K562 (cell line): ENCODE measurements around the gene ABCC6. TPM values are rescaled to one million over a fixed set of nuclear protein-coding genes. Genes with fewer than 3 reads are reported as not detected.
A peak's percentile ranks its signal among the peaks of the same experiment; 100 is the strongest.

Experiments used
- ATAC-seq: fragments of 200-7000 bp; cut with Tn5 transposase; 3 replicates; pipeline ENCODE4 v1.9.1; 2020; ENCODE audit warnings: moderate library complexity
- BruUV-seq: library from RNA; stranded (reverse); fragments of 400-500 nt; replicated peaks from 2 replicates; lab custom pipeline; 2021; lab: Mats Ljungman, UMichigan
- CTCF ChIA-PET: fragments of 300-600 bp; formaldehyde crosslinking; extraction: SDS; loops from one replicate; lab custom pipeline; 2021; ENCODE audit warnings: low intra/inter-chr PET ratio; lab: Yijun Ruan, JAX
- POLR2A ChIA-PET: fragments of 300-600, 350-650 bp; sonication (Branson Sonifier 250); formaldehyde crosslinking; extraction: SDS; loops from one replicate; lab custom pipeline; 2021; ENCODE audit warnings: antibody characterized with exemption, inconsistent platforms; lab: Yijun Ruan, JAX
- DNase-seq, 4 experiments: peaks; one replicate each; pipeline versions ENCODE4 v3.0.0 to v3.0.0-alpha.2; 2011 to 2018; ENCODE audit warnings: low spot score in 3 of 4, mixed read lengths in 3 of 4; ENCODE audit errors: extremely low read depth in 1 of 4
- FAIRE-seq: peaks from 2 replicates; lab custom pipeline; 2011; peaks lifted over from hg19 to GRCh38; lab: Jason Lieb, UNC
- H2AFZ ChIP-seq: 2 replicates; pipeline ENCODE4 v1.6.0; 2011; ENCODE audit warnings: low read depth, low read length, control low read depth, inconsistent platforms
- H3K27ac ChIP-seq: fragments of 200-600 bp; 3 replicates; pipeline ENCODE4 v1.8.0; 2011; ENCODE audit warnings: low read depth, mild to moderate bottlenecking, control low read depth, inconsistent platforms, low read length, moderate library complexity, mixed read lengths; ENCODE audit errors: extremely low read depth
- H3K27me3 ChIP-seq, 2 experiments: fragments of 300-600 bp in 1 of 2; 2 replicates in 1 of 2; 3 replicates in 1 of 2; pipeline versions ENCODE4 v1.6.0 to v1.8.0; 2011; ENCODE audit warnings: inconsistent platforms in 2 of 2, low read length in 2 of 2, mild to moderate bottlenecking in 1 of 2, mixed read lengths in 1 of 2, moderate library complexity in 1 of 2; ENCODE audit not compliant: control insufficient read depth in 2 of 2, insufficient read depth in 2 of 2
- H3K36me3 ChIP-seq: fragments of 300-600 bp; 3 replicates; pipeline ENCODE4 v1.8.0; 2011; ENCODE audit warnings: mild to moderate bottlenecking, low read length, inconsistent platforms; ENCODE audit not compliant: control insufficient read depth, insufficient read depth
- H3K4me1 ChIP-seq, 2 experiments: fragments of 200-600 bp in 1 of 2; replicated peaks in 1 of 2; 2 replicates in 1 of 2; 3 replicates in 1 of 2; pipeline versions ENCODE4 v1.5.1 to v1.8.0; 2011; ENCODE audit warnings: inconsistent platforms in 2 of 2, low read length in 2 of 2, mild to moderate bottlenecking in 1 of 2, mixed read lengths in 1 of 2, moderate library complexity in 1 of 2; ENCODE audit not compliant: control insufficient read depth in 2 of 2, insufficient read depth in 2 of 2
- H3K4me2 ChIP-seq: 2 replicates; pipeline ENCODE4 v1.6.1; 2011; ENCODE audit warnings: low read length, control low read depth, inconsistent platforms, mixed read lengths; ENCODE audit not compliant: insufficient read depth
- H3K4me3 ChIP-seq: fragments of 200-600 bp; sonication (generic), shearing (Covaris generic); 2 replicates; pipeline ENCODE4 v1.5.1; 2016; ENCODE audit warnings: control low read depth, inconsistent platforms
- H3K79me2 ChIP-seq: fragments of 200-600 bp; 3 replicates; pipeline ENCODE4 v1.8.0; 2011; ENCODE audit warnings: low read length, inconsistent platforms; ENCODE audit not compliant: control insufficient read depth, insufficient read depth
- H3K9ac ChIP-seq, 2 experiments: 2 replicates each; pipeline versions ENCODE4 v1.6.0 to v1.6.1; 2011; ENCODE audit warnings: low read depth in 2 of 2, low read length in 2 of 2, control low read depth in 1 of 2, inconsistent platforms in 1 of 2, mild to moderate bottlenecking in 1 of 2, mixed read lengths in 1 of 2; ENCODE audit not compliant: insufficient read depth in 1 of 2
- H3K9me1 ChIP-seq: one replicate; pipeline ENCODE4 v1.6.0; 2011; ENCODE audit warnings: inconsistent platforms, mild to moderate bottlenecking, low read length, moderate library complexity; ENCODE audit not compliant: control insufficient read depth, insufficient read depth
- H3K9me3 ChIP-seq: replicated peaks from 2 replicates; pipeline ENCODE4 v1.5.1; 2011; ENCODE audit warnings: low read depth, low read length, inconsistent platforms; ENCODE audit not compliant: control insufficient read depth, insufficient read depth
- H4K20me1 ChIP-seq: replicated peaks from 2 replicates; pipeline ENCODE4 v1.6.1; 2011; ENCODE audit warnings: low read length, inconsistent platforms, mixed read lengths; ENCODE audit not compliant: control insufficient read depth, insufficient read depth
- CEBPG ChIP-seq, 3 experiments: fragments of 200-800 bp in 1 of 3; sonication (Bioruptor generic) in 1 of 3; sonication (generic) in 1 of 3; formaldehyde crosslinking in 1 of 3; IDR thresholded peaks in 2 of 3; conservative IDR thresholded peaks in 1 of 3; 2 replicates each; pipeline versions ENCODE4 v1.6.1 to v1.8.0; 2016 to 2022; ENCODE audit warnings: missing compliant biosample characterization in 2 of 3, missing genetic modification characterization in 2 of 3, mild to moderate bottlenecking in 1 of 3, missing genetic modification reagents in 1 of 3
- CREM ChIP-seq: IDR thresholded peaks from 2 replicates; pipeline ENCODE4 v1.6.1; 2014; ENCODE audit warnings: antibody characterized with exemption, low read depth
- ESRRB ChIP-seq: fragments of 250-450 bp; sonication (Bioruptor Pico); IDR thresholded peaks from 2 replicates; pipeline ENCODE4 v1.5.0; 2020; ENCODE audit warnings: mild to moderate bottlenecking, moderate library complexity, borderline replicate concordance
- FOXM1 ChIP-seq, 2 experiments: fragments of 450-650 bp in 1 of 2; sonication (generic) in 1 of 2; formaldehyde crosslinking in 1 of 2; IDR thresholded peaks; 2 replicates each; pipeline versions ENCODE4 v1.6.1 to v1.9.0; 2017 to 2022; ENCODE audit warnings: low read depth in 2 of 2, mild to moderate bottlenecking in 2 of 2, missing genetic modification reagents in 1 of 2, moderate library complexity in 1 of 2
- HDGF ChIP-seq: fragments of 450-650 bp; IDR thresholded peaks from 2 replicates; pipeline ENCODE4 v1.6.1; 2016
- HNRNPUL1 ChIP-seq: fragments of 200-400 bp; formaldehyde crosslinking; IDR thresholded peaks from 2 replicates; pipeline ENCODE4 v1.6.1; 2017; ENCODE audit warnings: low read length
- MYBL2 ChIP-seq, 2 experiments: fragments of 450-650 bp in 1 of 2; sonication (generic) in 1 of 2; formaldehyde crosslinking in 1 of 2; IDR thresholded peaks; 2 replicates each; pipeline versions ENCODE4 v1.6.1 to v1.8.1; 2017 to 2022; ENCODE audit warnings: borderline replicate concordance in 1 of 2, inconsistent platforms in 1 of 2, low read depth in 1 of 2, mild to moderate bottlenecking in 1 of 2, missing genetic modification reagents in 1 of 2, moderate library complexity in 1 of 2
- PRMT5 ChIP-seq: sonication (generic); formaldehyde crosslinking; IDR thresholded peaks from 2 replicates; pipeline ENCODE4 v1.5.0; 2020; ENCODE audit warnings: missing genetic modification reagents
- TARDBP ChIP-seq: fragments of 450-650 bp; IDR thresholded peaks from 2 replicates; pipeline ENCODE4 v1.6.1; 2016
- XRCC4 ChIP-seq: IDR thresholded peaks from one replicate; pipeline ENCODE4 v1.6.1; 2011; ENCODE audit not compliant: insufficient read depth, insufficient read length; ENCODE audit errors: extremely low read depth
- ZNF140 ChIP-seq: fragments of 250-450 bp; sonication (Bioruptor Pico); IDR thresholded peaks from 2 replicates; pipeline ENCODE4 v1.8.0; 2021; ENCODE audit warnings: moderate library complexity, mild to moderate bottlenecking, inconsistent platforms
- ZNF274 ChIP-seq: IDR thresholded peaks from 2 replicates; pipeline ENCODE4 v1.6.1; 2011; ENCODE audit warnings: low read depth, mild to moderate bottlenecking, low read length, moderate library complexity, borderline replicate concordance
- WGBS: fragments of 100-300 bp; shearing (Covaris generic); methylation state at CpG from one replicate; pipeline ENCODE4 v1.1.6; 2016; ENCODE audit warnings: low coverage, mixed read lengths; ENCODE audit not compliant: insufficient coverage; ENCODE audit errors: missing lambda C conversion rate; 5-methylcytosine and 5-hydroxymethylcytosine counted together
- in situ Hi-C: fragments of 300-500 bp; cut with MboI; formaldehyde crosslinking; loops from 4 replicates; pipeline ENCODE4 v1.15.0; 2018; ENCODE audit warnings: inconsistent platforms, mixed read lengths
- intact Hi-C: fragments of 100-400 bp; cut with micrococcal nuclease; formaldehyde crosslinking; loops from 2 replicates; pipeline ENCODE4 v1.14.2; 2022
- polyA plus RNA-seq, 8 experiments: library from polyadenylated mRNA; depleted of rRNA in 4 of 8; stranded (reverse) in 5 of 8; unstranded in 3 of 8; fragments of >200 nt; fragmentation: Nextera tagmentation in 2 of 8; fragmentation: Illumina TruSeq in 1 of 8; extraction: Ambion mirVana in 2 of 8; extraction: Trizol in 1 of 8; gene quantifications; 2 replicates each; pipeline versions ENCODE4 v1.2.1 to v1.2.3, GENCODE V29; 2011 to 2014; ENCODE audit warnings: inconsistent platforms in 1 of 8, missing spikeins in 1 of 8
- total RNA-seq, 7 experiments: library from RNA; depleted of rRNA in 6 of 7; stranded (reverse); fragments of >200 nt in 6 of 7; fragmentation: Illumina TruSeq in 2 of 7; extraction: Trizol in 2 of 7; gene quantifications; 2 replicates each; pipeline versions ENCODE4 v1.2.1 to v1.2.3, GENCODE V29; 2011 to 2021; ENCODE audit warnings: low replicate concordance in 1 of 7
- TF ChIP-seq, protein P1 (sequence below), 2 experiments: fragments of 450-650 bp; IDR thresholded peaks; 2 replicates each; pipeline ENCODE4 v1.6.1; 2016
- TF ChIP-seq, protein P2 (sequence below): fragments of 250-450 bp; sonication (Bioruptor Pico); IDR thresholded peaks from 2 replicates; pipeline ENCODE4 v1.4.0; 2020
- TF ChIP-seq, protein P3 (sequence below), 2 experiments: fragments of 450-650 bp in 1 of 2; sonication (generic) in 1 of 2; formaldehyde crosslinking in 1 of 2; IDR thresholded peaks in 1 of 2; conservative IDR thresholded peaks in 1 of 2; 2 replicates each; pipeline versions ENCODE4 v1.6.1 to v1.8.1; 2016 to 2023; ENCODE audit warnings: mild to moderate bottlenecking in 2 of 2, moderate library complexity in 2 of 2, inconsistent platforms in 1 of 2, missing genetic modification reagents in 1 of 2
- TF ChIP-seq, protein P4 (sequence below): sonication (generic); formaldehyde crosslinking; IDR thresholded peaks from 2 replicates; pipeline ENCODE4 v1.8.1; 2022; ENCODE audit warnings: missing genetic modification reagents

The ABCC6 gene
- total and polyA plus RNA-seq, 9 of the 15 experiments (the other 6 are each of a cell fraction or from before 2014, with no cell fraction given): 0.03 to 0.46 (median 0.07) TPM; not detected in 4

DNA sequence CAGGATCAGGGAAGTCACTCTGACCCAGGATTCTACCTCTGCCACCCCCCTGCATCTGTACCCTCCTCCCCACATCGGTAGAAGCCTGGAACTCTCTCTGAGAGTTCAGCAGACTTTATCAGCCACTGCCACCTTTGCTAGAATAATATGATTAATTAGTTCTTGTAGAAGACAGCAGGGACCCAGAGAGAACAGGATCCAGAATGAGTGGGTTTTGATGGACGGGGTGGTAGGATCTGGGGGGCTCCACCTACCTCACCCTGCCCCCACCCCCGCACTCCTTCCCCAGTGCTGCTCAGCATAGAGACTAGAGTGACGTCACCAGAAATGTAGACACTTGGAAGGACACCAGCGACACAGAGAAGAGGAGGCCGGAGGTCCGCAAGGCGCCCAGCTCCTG lies 33.5 kb downstream of the ABCC6 start:
- no peaks in the 10 kb centered on the region for H3K9me3 ChIP-seq
- FAIRE-seq: peak; percentile 63
- DNase-seq: peak; percentile 65 to 74 (median 69)
- 9% methylated on average over 8 of the region's 8 CpGs for WGBS
- no peaks in the 10 kb centered on the region for H3K79me2 ChIP-seq
- peak; percentile 69 for ATAC-seq
- ChIA-PET POLR2A (no interaction called here), CTCF (interaction anchor here (0.5 to 0.6 kb wide), 2 partner anchors 431 to 1285 kb away, joined by 3 read pairs; no protein-coding TSS in a partner anchor)
- peaks cover 8 to 16% of the 10 kb centered on the region in 2 experiments; a peak in 4 of 5 replicates for H3K4me1 ChIP-seq
- H3K36me3 ChIP-seq: no peaks in the 10 kb centered on the region
- BruUV-seq: no TSS peak
- no peak overlapping the region for H3K4me3 ChIP-seq
- intact Hi-C loops: loop anchor here (5.0 kb wide), 1 partner anchor 423 kb away; no protein-coding TSS in a partner anchor
- in situ Hi-C loops: loop anchor here (5.0 kb wide), 1 partner anchor 413 kb away; no protein-coding TSS in a partner anchor
- H3K27ac ChIP-seq: no peak overlapping the region
- H3K9ac ChIP-seq: 0 out of 4 replicates have a peak overlapping the region, but pooled peaks of 1 of the 2 experiments have one; percentile 65
- 0 out of 2 replicates have a peak, but pooled peaks cover 4% of the 10 kb centered on the region for H4K20me1 ChIP-seq
- no peaks in the 10 kb centered on the region for H3K9me1 ChIP-seq
- H3K27me3 ChIP-seq: peaks cover 0 to 1% of the 10 kb centered on the region in 2 experiments; a peak in 2 of 5 replicates
- H2AFZ ChIP-seq: peak overlapping the region; percentile 57; the same call in 1 of the 2 replicates
- H3K4me2 ChIP-seq: peak overlapping the region; percentile 23; the same call in 1 of the 2 replicates
- TF ChIP-seq ZNF140 (CRISPR knock-in tag) (no peak), HNRNPUL1 (no peak), XRCC4 (no peak), ESRRB (no peak), HDGF (no peak), MYBL2 (IDR thresholded peaks at IDR 0.05; ENCODE audit: low read depth) (no peak), MYBL2 (CRISPR knock-in tag; IDR thresholded peaks at IDR 0.05; ENCODE audit: borderline replicate concordance) (no peak), ZNF274 (no peak), CREM (peak; percentile 70), PRMT5 (CRISPR knock-in tag) (no peak), CEBPG (CRISPR knock-in tag; IDR thresholded peaks at IDR 0.05) (no peak), CEBPG (tag; conservative IDR thresholded peaks at IDR 0.05 in 1 of 2, IDR thresholded peaks at IDR 0.05 in 1 of 2) (no peak), TARDBP (no peak), FOXM1 (IDR thresholded peaks at IDR 0.05; ENCODE audit: low read depth) (no peak), FOXM1 (CRISPR knock-in tag; IDR thresholded peaks at IDR 0.05; ENCODE audit: low read depth) (no peak)
- TF ChIP-seq, protein P1, sequence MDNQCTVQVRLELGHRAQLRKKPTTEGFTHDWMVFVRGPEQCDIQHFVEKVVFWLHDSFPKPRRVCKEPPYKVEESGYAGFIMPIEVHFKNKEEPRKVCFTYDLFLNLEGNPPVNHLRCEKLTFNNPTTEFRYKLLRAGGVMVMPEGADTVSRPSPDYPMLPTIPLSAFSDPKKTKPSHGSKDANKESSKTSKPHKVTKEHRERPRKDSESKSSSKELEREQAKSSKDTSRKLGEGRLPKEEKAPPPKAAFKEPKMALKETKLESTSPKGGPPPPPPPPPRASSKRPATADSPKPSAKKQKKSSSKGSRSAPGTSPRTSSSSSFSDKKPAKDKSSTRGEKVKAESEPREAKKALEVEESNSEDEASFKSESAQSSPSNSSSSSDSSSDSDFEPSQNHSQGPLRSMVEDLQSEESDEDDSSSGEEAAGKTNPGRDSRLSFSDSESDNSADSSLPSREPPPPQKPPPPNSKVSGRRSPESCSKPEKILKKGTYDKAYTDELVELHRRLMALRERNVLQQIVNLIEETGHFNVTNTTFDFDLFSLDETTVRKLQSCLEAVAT (IDR thresholded peaks at IDR 0.05): no peak
- TF ChIP-seq, protein P2, sequence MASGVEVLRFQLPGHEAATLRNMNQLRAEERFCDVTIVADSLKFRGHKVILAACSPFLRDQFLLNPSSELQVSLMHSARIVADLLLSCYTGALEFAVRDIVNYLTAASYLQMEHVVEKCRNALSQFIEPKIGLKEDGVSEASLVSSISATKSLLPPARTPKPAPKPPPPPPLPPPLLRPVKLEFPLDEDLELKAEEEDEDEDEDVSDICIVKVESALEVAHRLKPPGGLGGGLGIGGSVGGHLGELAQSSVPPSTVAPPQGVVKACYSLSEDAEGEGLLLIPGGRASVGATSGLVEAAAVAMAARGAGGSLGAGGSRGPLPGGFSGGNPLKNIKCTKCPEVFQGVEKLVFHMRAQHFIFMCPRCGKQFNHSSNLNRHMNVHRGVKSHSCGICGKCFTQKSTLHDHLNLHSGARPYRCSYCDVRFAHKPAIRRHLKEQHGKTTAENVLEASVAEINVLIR: no peak
- TF ChIP-seq, protein P3, sequence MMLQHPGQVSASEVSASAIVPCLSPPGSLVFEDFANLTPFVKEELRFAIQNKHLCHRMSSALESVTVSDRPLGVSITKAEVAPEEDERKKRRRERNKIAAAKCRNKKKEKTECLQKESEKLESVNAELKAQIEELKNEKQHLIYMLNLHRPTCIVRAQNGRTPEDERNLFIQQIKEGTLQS (IDR thresholded peaks at IDR 0.05): peak; percentile 94
- TF ChIP-seq, protein P3 (CRISPR knock-in tag; conservative IDR thresholded peaks at IDR 0.05): no peak
- TF ChIP-seq, protein P4, sequence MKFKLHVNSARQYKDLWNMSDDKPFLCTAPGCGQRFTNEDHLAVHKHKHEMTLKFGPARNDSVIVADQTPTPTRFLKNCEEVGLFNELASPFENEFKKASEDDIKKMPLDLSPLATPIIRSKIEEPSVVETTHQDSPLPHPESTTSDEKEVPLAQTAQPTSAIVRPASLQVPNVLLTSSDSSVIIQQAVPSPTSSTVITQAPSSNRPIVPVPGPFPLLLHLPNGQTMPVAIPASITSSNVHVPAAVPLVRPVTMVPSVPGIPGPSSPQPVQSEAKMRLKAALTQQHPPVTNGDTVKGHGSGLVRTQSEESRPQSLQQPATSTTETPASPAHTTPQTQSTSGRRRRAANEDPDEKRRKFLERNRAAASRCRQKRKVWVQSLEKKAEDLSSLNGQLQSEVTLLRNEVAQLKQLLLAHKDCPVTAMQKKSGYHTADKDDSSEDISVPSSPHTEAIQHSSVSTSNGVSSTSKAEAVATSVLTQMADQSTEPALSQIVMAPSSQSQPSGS: no peak
